Effector CD4-positive, alpha-beta T cell (primary cell): Measurements from ENCODE around the gene EDIL3.
"Not testable (repeated sequence)": the region's sequence is repeated elsewhere in the genome, so short reads cannot be mapped to it uniquely, and the experiment has no call there.

Source experiments
- DNase-seq: peaks from one replicate; pipeline ENCODE4 v3.0.0-alpha.2; 2020

The EDIL3 gene

DNA sequence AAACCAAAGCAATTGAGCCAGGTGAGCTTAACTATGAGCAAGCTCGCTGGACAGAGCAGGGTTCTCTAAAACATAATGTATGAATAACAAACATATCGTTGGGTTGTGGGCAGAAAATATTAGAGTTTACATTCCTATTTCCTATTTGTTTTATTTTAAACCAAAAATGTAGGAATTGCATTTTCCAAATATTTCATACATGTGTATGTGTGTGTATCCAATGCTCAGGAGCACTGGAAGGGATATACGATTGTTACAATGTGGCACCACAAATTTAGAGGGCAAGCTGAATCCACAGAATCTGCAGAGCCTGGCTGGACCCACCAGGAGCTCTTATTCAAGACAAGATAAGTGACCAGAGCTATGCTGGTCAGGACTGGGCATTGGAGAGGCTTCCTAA lies 338.7 kb downstream of the EDIL3 start:
- DNase-seq, result no peak

GRCh38 chr5:84036842-84037241 lies 347.8 kb downstream of the EDIL3 start:
- no peak for DNase-seq

- no peak for DNase-seq
These were observed 352.4 kb downstream of the EDIL3 start for GRCh38 chr5:84032324-84032723.

DNA sequence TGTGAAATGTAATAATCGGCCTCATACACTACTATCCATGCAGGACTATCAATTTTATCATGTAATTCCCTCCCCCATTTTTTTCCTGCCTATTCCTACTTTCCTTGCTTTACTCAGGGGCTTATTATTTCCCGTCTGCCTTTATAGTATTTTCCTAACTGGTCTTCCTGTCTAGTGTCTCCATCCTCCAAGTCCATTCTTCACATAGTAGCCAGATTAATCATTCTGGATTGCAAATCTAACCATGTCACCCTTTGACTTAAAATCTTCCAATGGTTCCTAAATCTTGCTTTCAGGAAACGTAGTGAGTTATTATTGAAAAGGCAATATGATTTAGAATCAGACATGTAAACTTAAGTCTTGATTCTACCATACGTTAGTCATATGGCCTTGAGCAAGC lies 356.6 kb downstream of the EDIL3 start:
- no peak for DNase-seq

DNA sequence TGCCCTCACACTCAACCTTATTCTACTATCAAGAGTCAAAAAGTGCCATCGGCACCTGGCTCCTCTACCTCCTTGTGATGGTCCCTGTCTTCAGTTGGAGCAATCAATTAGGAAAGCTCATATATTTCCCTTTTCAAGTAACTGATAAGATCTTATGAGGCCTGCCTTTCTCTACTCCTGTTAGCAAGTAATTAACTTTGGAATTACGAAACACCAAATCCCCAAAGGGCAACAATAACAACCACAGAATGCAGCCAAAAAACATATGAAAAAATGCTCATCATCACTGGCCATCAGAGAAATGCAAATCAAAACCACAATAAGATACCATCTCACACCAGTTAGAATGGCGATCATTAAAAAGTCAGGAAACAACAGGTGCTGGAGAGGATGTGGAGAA lies 366.2 kb downstream of the EDIL3 start:
- DNase-seq, result not testable (repeated sequence)

DNA sequence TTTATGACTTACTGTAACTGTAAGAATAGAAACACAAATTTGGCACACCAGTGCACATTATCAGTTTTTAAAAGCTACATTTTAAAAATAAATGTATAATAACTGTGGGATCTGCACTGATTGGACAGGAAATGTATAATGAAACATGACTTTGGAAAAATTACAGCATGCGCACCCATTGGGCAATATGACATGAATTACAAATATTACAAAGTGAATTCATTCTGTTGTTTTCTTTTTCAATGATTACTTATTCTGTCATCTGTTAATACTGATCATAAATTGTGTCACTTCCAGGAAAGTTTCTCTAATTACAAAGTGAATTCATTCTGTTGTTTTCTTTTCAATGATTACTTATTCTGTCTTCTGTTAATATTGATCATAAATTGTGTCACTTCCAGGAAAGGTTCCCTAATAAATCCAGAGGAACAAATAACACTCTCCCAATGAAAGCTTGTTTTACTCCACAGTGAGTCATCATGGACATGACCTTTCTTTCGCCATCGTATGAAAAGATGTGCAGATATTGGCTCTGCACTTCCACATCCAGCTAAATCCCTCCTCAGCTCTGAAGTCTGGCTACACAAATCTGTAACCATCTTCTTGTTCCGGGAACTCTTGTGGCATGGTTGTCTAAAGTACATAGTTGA lies 367.0 kb downstream of the EDIL3 start:
- DNase-seq, result no peak

DNA sequence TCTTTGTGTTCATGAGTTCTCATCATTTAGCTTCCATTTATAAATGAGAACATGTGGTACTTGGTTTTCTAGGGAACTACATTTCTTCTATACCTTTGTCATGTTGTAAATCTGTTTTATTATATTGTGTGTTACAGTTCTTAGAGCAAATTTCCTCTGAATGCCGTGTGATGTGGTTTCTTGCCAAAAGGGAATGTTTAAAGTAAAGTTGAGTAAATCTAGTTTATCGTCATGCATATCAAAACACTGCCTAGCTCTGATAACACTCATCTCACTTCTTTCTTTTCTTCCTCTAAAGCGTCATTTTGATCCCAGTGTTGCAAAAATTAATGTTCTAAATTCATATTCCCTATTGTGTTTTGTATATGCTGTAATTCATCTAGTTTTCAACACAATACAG lies 368.6 kb downstream of the EDIL3 start:
- no peak for DNase-seq

GRCh38 chr5:84014966-84015365 lies 369.7 kb downstream of the EDIL3 start:
- no peak for DNase-seq

DNA sequence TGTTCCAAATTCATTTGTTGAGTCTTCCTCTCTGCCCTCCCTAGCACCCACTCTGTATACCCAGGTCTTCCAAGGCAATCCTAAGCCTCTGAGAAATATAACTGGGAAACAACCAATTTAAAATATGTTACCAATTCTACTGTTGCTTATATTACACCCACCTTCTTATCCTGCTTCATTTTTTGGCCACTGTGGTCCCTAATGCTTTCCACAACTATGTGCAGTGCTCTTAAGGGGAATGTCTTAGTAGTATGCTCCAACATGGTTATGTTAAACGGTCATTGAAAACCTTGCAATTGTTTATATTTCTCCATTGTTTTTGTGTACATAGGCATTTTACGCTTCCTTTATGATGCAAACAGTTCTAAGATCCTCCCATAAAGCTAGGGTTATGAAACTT lies 390.9 kb downstream of the EDIL3 start:
- no peak for DNase-seq

- DNase-seq, result no peak
These were observed 393.0 kb downstream of the EDIL3 start for GRCh38 chr5:83991566-83992224.

GRCh38 chr5:83988293-83988685 lies 396.4 kb downstream of the EDIL3 start:
- DNase-seq, result no peak

- DNase-seq, result no peak
These were observed 397.0 kb downstream of the EDIL3 start for GRCh38 chr5:83987513-83988292.

GRCh38 chr5:83983852-83984251 lies 400.8 kb downstream of the EDIL3 start:
- no peak for DNase-seq

DNA sequence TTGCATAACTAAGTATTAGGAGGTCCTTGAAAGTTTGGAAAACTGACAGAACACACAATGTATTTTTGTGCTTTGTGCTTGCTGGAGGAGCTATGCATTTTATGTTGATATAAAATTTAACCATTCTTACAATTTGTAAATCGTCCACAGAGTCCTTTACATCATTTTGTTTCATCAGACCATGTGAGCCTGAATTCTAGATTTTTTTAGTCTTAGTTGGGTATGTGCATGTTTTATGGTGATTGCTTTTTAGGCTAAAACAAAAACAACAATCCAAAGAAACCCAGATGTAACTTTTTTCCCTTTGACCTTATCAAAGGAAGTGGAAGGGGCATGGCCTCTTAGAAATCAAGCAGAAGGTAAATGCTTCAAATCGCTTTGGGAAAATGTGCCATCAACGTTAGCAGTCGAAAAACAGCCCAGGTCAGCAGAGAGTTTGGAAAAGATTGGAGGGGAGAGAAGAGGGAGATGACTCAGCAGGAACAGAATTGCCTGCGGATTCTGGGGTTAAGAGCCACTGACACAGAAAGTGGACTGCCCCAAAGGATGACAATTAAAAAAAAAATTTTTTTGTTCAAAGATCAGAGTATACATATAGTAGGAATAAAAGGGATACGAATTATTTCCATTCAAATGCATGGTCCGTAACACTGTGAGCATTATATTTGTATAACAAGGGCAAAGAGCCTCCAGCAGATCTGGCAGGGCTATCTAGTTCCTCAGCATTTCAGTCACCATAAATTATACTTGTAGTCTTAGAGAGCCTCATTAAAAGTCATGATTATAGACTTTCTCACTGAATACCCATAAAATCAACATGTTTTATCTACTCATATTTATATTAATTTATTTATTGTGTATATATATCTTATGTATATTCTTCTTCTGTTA lies 410.5 kb downstream of the EDIL3 start:
- no peak for DNase-seq

DNA sequence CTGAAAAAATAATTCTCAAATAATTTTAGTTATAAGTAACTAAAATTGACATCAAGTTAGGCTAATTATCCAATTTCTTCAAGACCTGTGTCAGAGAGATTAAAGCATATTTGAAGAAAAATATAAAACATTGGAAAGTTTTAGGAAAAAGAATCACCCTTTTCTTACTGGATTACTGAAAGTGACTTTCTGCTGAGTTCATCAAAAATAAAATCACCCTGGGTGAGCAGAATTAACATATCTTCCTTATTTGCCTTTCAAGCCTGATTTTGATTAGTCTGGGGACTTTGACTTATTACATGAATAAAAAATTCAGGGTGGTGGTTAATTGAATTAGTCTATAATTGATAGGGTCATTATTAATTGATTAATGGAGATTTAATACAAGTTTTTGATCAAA lies 411.8 kb downstream of the EDIL3 start:
- no peak for DNase-seq

- no peak for DNase-seq
These were observed 412.4 kb downstream of the EDIL3 start for GRCh38 chr5:83972236-83972635.

GRCh38 chr5:83967417-83967816 lies 417.3 kb downstream of the EDIL3 start:
- DNase-seq, result no peak

- no peak for DNase-seq
These were observed 419.2 kb downstream of the EDIL3 start for GRCh38 chr5:83965441-83965840.

DNA sequence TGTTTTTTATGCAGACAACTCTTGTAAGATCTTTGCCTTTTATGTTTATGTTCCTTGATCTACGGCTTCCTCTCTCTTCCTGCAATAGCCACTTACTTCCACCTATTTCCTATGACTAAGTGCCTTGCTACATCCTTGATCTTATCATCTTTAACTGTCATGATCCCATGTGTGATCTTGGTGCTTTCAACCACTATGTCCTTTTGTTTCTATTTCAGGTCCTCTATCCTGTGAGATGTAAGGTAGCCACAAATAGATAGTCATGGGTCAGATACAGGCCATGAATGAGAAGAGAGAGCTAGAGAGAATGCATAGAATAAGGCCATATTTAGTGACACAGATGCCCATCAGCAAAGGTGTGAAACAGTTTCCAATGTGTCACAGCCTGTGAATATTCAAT lies 420.4 kb downstream of the EDIL3 start:
- no peak for DNase-seq

- DNase-seq, result no peak
These were observed 427.5 kb downstream of the EDIL3 start for GRCh38 chr5:83957188-83957587.

DNA sequence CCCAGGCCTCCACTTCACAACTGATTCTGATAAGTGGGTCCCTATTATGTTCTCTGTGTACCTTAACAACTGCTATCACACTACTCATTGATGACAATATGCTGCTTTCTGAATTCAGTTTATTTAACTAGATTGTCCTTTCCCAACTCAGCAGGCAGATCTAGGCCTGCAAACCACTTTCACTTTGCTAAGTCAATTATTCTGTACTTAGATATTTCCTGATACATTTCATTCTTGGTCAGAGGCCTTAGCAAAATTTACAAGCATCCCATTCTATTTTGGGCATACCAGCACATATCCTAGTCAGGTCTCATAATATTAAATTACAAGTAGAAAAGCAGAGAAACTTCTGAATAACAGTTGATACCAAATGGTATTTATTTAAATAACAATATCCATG lies 428.3 kb downstream of the EDIL3 start:
- DNase-seq, result no peak

- DNase-seq, result no peak
These were observed 428.8 kb downstream of the EDIL3 start for GRCh38 chr5:83955916-83956315.

- no peak for DNase-seq
These were observed 436.9 kb downstream of the EDIL3 start for GRCh38 chr5:83947763-83948162.
